ENCODE data around the gene RHCE. TPM values are rescaled to one million over a fixed set of nuclear protein-coding genes. Genes with fewer than 3 reads are reported as not detected.
"Not testable (repeated sequence)": the region's sequence is repeated elsewhere in the genome, so short reads cannot be mapped to it uniquely, and the experiment has no call there.

Gene RHCE
- total RNA-seq, 1 experiment from 2014 or later: 3.1 TPM

GRCh38 chr1:25371757-25372156 is 48.9 kb downstream of the RHCE start:
- H3K9ac ChIP-seq (ENCODE audit: low read length): not testable (repeated sequence)

GRCh38 chr1:25369691-25370271 is 50.8 kb downstream of the RHCE start:
- not testable (repeated sequence) for H3K4me2 ChIP-seq (ENCODE audit: low read depth, low read length, poor library complexity, severe bottlenecking); H3K27ac ChIP-seq (ENCODE audit: low read length); H3K9me2 ChIP-seq (replicated peaks; ENCODE audit: insufficient read depth, low read length)

More at GRCh38 chr1:25371757-25372156, 48.9 kb downstream of the RHCE start:
- not testable (repeated sequence) for H3K4me1 ChIP-seq (ENCODE audit: low read length); H3K79me2 ChIP-seq (ENCODE audit: low read length); H4K20me1 ChIP-seq (ENCODE audit: insufficient read depth, low read depth, low read length); H3K36me3 ChIP-seq (ENCODE audit: insufficient read depth, low read length); H3K27me3 ChIP-seq (ENCODE audit: low read length); H2AFZ ChIP-seq (ENCODE audit: low read length); H3K4me2 ChIP-seq (ENCODE audit: low read depth, low read length, poor library complexity, severe bottlenecking); H3K4me3 ChIP-seq (ENCODE audit: low read length); H3K9me3 ChIP-seq (ENCODE audit: low read length); H3K27ac ChIP-seq (ENCODE audit: low read length); DNase-seq; H3K9me2 ChIP-seq (replicated peaks; ENCODE audit: insufficient read depth, low read length)

GRCh38 chr1:25369241-25369640 is 51.4 kb downstream of the RHCE start:
- Histone ChIP-seq H3K4me2 (ENCODE audit: low read depth, low read length, poor library complexity, severe bottlenecking) (no peak overlapping the region), H4K20me1 (ENCODE audit: insufficient read depth, low read depth, low read length) (no peaks in the 10 kb centered on the region), H3K27me3 (ENCODE audit: low read length) (no peaks in the 10 kb centered on the region), H3K9ac (ENCODE audit: low read length) (no peak overlapping the region), H3K36me3 (ENCODE audit: insufficient read depth, low read length) (no peaks in the 10 kb centered on the region), H3K9me2 (replicated peaks; ENCODE audit: insufficient read depth, low read length) (no peaks in the 10 kb centered on the region), H3K9me3 (ENCODE audit: low read length) (no peaks in the 10 kb centered on the region), H3K4me3 (ENCODE audit: low read length) (no peak overlapping the region), H3K79me2 (ENCODE audit: low read length) (no peaks in the 10 kb centered on the region), H3K4me1 (ENCODE audit: low read length) (no peaks in the 10 kb centered on the region), H2AFZ (ENCODE audit: low read length) (no peak overlapping the region), H3K27ac (ENCODE audit: low read length) (no peak overlapping the region)
- no peak for DNase-seq

More at GRCh38 chr1:25369691-25370271, 50.8 kb downstream of the RHCE start:
- H4K20me1 ChIP-seq (ENCODE audit: insufficient read depth, low read depth, low read length); H3K27me3 ChIP-seq (ENCODE audit: low read length); H3K36me3 ChIP-seq (ENCODE audit: insufficient read depth, low read length); H3K9ac ChIP-seq (ENCODE audit: low read length); H3K79me2 ChIP-seq (ENCODE audit: low read length); DNase-seq; H3K4me3 ChIP-seq (ENCODE audit: low read length); H3K4me1 ChIP-seq (ENCODE audit: low read length); H2AFZ ChIP-seq (ENCODE audit: low read length); H3K9me3 ChIP-seq (ENCODE audit: low read length): not testable (repeated sequence)

GRCh38 chr1:25362634-25363559 is 57.7 kb downstream of the RHCE start:
- not testable (repeated sequence) for H3K4me1 ChIP-seq (ENCODE audit: low read length); H3K4me2 ChIP-seq (ENCODE audit: low read depth, low read length, poor library complexity, severe bottlenecking); DNase-seq; H3K79me2 ChIP-seq (ENCODE audit: low read length); H3K9me2 ChIP-seq (replicated peaks; ENCODE audit: insufficient read depth, low read length); H2AFZ ChIP-seq (ENCODE audit: low read length); H3K9ac ChIP-seq (ENCODE audit: low read length); H3K4me3 ChIP-seq (ENCODE audit: low read length); H3K9me3 ChIP-seq (ENCODE audit: low read length); H3K27ac ChIP-seq (ENCODE audit: low read length); H4K20me1 ChIP-seq (ENCODE audit: insufficient read depth, low read depth, low read length); H3K27me3 ChIP-seq (ENCODE audit: low read length)
- peaks cover 15% of the 10 kb centered on the region; the same call in 1 of the 2 replicates for H3K36me3 ChIP-seq (ENCODE audit: insufficient read depth, low read length)

GRCh38 chr1:25361901-25362300 is 58.7 kb downstream of the RHCE start:
- DNase-seq: no peak
- Histone ChIP-seq H3K9me3 (ENCODE audit: low read length) (no peaks in the 10 kb centered on the region), H3K4me3 (ENCODE audit: low read length) (no peak overlapping the region), H3K27ac (ENCODE audit: low read length) (no peak overlapping the region), H3K36me3 (ENCODE audit: insufficient read depth, low read length) (peaks cover 19% of the 10 kb centered on the region; the same call in 1 of the 2 replicates), H2AFZ (ENCODE audit: low read length) (no peak overlapping the region), H3K4me2 (ENCODE audit: low read depth, low read length, poor library complexity, severe bottlenecking) (no peak overlapping the region), H4K20me1 (ENCODE audit: insufficient read depth, low read depth, low read length) (no peaks in the 10 kb centered on the region), H3K9me2 (replicated peaks; ENCODE audit: insufficient read depth, low read length) (no peaks in the 10 kb centered on the region), H3K4me1 (ENCODE audit: low read length) (no peaks in the 10 kb centered on the region), H3K79me2 (ENCODE audit: low read length) (no peaks in the 10 kb centered on the region), H3K27me3 (ENCODE audit: low read length) (no peaks in the 10 kb centered on the region), H3K9ac (ENCODE audit: low read length) (no peak overlapping the region)

- Histone ChIP-seq H3K27ac (ENCODE audit: low read length) (no peak overlapping the region), H3K27me3 (ENCODE audit: low read length) (no peaks in the 10 kb centered on the region), H3K9me3 (ENCODE audit: low read length) (no peaks in the 10 kb centered on the region), H3K79me2 (ENCODE audit: low read length) (no peaks in the 10 kb centered on the region), H2AFZ (ENCODE audit: low read length) (no peak overlapping the region), H3K4me2 (ENCODE audit: low read depth, low read length, poor library complexity, severe bottlenecking) (no peak overlapping the region), H3K9ac (ENCODE audit: low read length) (no peak overlapping the region), H3K4me3 (ENCODE audit: low read length) (no peak overlapping the region), H4K20me1 (ENCODE audit: insufficient read depth, low read depth, low read length) (no peaks in the 10 kb centered on the region), H3K9me2 (replicated peaks; ENCODE audit: insufficient read depth, low read length) (no peaks in the 10 kb centered on the region), H3K36me3 (ENCODE audit: insufficient read depth, low read length) (peaks cover 29% of the 10 kb centered on the region; the same call in 1 of the 2 replicates), H3K4me1 (ENCODE audit: low read length) (no peaks in the 10 kb centered on the region)
- DNase-seq: no peak
These were observed 59.7 kb downstream of the RHCE start for GRCh38 chr1:25360596-25361581.

GRCh38 chr1:25356848-25357247 is 63.8 kb downstream of the RHCE start:
- Histone ChIP-seq H3K9me2 (replicated peaks; ENCODE audit: insufficient read depth, low read length) (no peaks in the 10 kb centered on the region), H3K4me1 (ENCODE audit: low read length) (no peaks in the 10 kb centered on the region), H4K20me1 (ENCODE audit: insufficient read depth, low read depth, low read length) (no peaks in the 10 kb centered on the region), H3K27me3 (ENCODE audit: low read length) (no peaks in the 10 kb centered on the region), H3K27ac (ENCODE audit: low read length) (no peak overlapping the region), H3K4me2 (ENCODE audit: low read depth, low read length, poor library complexity, severe bottlenecking) (no peak overlapping the region), H3K4me3 (ENCODE audit: low read length) (no peak overlapping the region), H3K9ac (ENCODE audit: low read length) (no peak overlapping the region), H2AFZ (ENCODE audit: low read length) (no peak overlapping the region), H3K9me3 (ENCODE audit: low read length) (no peaks in the 10 kb centered on the region), H3K36me3 (ENCODE audit: insufficient read depth, low read length) (peaks cover 41% of the 10 kb centered on the region; the same call in 1 of the 2 replicates), H3K79me2 (ENCODE audit: low read length) (peaks cover 5% of the 10 kb centered on the region; the same call in 1 of the 2 replicates)
- no peak for DNase-seq
